Activated naive CD4-positive, alpha-beta T cell treated with anti-CD3 and anti-CD28 coated beads for 36 hours (primary cell): Measurements from ENCODE around the gene GSG1L. TPM values are rescaled to one million over a fixed set of nuclear protein-coding genes. Genes with fewer than 3 reads are reported as not detected.
"Not testable (repeated sequence)": the region's sequence is repeated elsewhere in the genome, so short reads cannot be mapped to it uniquely, and the experiment has no call there.

ENCODE experiments used
- CTCF ChIA-PET: fragments of 350-600 bp; sonication (Branson Sonifier 250); formaldehyde crosslinking; loops from one replicate; lab custom pipeline; 2021; ENCODE audit warnings: antibody characterized with exemption; lab: Charles Lee
- DNase-seq: peaks from one replicate; pipeline ENCODE4 v3.0.0-alpha.2; 2020
- H3K27ac Mint-ChIP-seq: one replicate; pipeline ENCODE4 v1.8.0; 2021; ENCODE audit warnings: mild to moderate bottlenecking, mixed read lengths
- H3K27me3 Mint-ChIP-seq: one replicate; pipeline ENCODE4 v1.8.0; 2021; ENCODE audit warnings: low read depth, mixed read lengths
- H3K36me3 Mint-ChIP-seq: one replicate; pipeline ENCODE4 v1.8.0; 2021; ENCODE audit warnings: low read depth, mixed read lengths
- H3K4me1 Mint-ChIP-seq: one replicate; pipeline ENCODE4 v1.8.0; 2021; ENCODE audit warnings: low read depth, mixed read lengths
- H3K4me3 Mint-ChIP-seq: one replicate; pipeline ENCODE4 v1.8.0; 2021; ENCODE audit warnings: mild to moderate bottlenecking, moderate library complexity, mixed read lengths
- H3K9me3 Mint-ChIP-seq: one replicate; pipeline ENCODE4 v1.8.0; 2021; ENCODE audit warnings: mixed read lengths
- intact Hi-C: fragments of 100-400 bp; cut with micrococcal nuclease; formaldehyde crosslinking; loops from one replicate; pipeline ENCODE4 v1.15.1; 2023
- total RNA-seq, 2 experiments: library from RNA; stranded (reverse); gene quantifications; one replicate each; pipeline ENCODE4 v1.2.3, GENCODE V29; 2021

GSG1L gene
- total RNA-seq, 2 experiments from 2014 or later = not detected

DNA sequence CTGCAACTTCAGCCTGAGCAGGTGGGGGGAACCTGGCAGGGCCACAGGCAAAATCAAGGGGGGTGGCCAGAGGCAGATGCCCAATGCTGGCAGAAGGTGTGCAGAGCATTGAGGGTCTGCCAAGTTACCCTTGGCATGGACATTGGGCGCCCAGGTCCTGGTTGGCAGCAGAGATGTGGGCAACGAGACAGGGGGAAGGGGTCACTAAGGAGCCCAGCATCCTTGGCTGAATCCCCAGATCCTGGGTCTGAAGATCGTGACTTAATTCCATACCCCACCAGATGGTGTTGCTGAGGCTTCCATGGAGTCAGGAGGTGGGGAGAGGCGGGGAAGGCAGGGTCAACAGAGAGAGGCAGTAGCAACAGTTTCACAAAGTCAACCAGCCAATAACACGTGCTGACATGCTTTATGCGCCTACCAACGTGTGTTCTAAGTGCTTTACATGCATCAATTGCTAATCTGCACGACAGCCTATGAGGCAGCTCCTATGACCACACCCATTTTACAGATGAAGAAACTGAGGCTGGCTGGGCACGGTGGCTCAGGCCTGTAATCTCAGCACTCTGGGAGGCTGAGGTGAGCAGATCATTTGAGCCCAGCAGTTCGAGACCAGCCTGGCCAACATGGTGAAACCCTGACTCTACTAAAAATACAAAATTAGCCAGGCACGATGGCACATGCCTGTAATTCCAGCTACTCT, 83.3 kb downstream of the GSG1L start:
- Mint-ChIP-seq H3K4me1 (no peaks in the 10 kb centered on the region), H3K9me3 (peaks cover 2% of the 10 kb centered on the region), H3K36me3 (no peaks in the 10 kb centered on the region), H3K27ac (no peak overlapping the region), H3K4me3 (no peak overlapping the region), H3K27me3 (no peaks in the 10 kb centered on the region)
- intact Hi-C loops = no loop called here
- CTCF ChIA-PET = no interaction called here
- DNase-seq = no peak

DNA sequence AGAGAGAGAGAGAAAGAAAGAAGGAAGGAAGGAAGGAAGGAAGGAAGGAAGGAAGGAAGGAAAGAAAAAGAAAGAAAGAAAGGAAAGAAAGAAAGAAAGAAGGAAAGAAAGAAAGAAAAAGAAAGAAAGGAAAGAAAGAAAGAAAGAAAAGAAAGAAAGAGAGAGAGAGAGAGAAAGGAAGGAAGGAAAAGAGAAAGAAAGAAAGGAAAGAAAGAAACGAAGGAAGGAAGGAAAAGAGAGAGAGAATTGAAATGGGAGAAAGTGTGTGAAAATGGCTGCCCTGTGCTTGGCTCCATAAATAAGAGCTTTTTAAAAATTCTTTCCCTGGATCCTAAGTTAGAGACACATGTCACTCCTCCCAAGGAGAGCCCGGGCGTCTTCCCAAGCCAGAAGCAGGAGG, 83.8 kb downstream of the GSG1L start:
- intact Hi-C loops, H3K27me3 Mint-ChIP-seq, H3K4me3 Mint-ChIP-seq, DNase-seq, H3K36me3 Mint-ChIP-seq, H3K9me3 Mint-ChIP-seq, H3K27ac Mint-ChIP-seq, CTCF ChIA-PET, H3K4me1 Mint-ChIP-seq: not testable (repeated sequence)

DNA sequence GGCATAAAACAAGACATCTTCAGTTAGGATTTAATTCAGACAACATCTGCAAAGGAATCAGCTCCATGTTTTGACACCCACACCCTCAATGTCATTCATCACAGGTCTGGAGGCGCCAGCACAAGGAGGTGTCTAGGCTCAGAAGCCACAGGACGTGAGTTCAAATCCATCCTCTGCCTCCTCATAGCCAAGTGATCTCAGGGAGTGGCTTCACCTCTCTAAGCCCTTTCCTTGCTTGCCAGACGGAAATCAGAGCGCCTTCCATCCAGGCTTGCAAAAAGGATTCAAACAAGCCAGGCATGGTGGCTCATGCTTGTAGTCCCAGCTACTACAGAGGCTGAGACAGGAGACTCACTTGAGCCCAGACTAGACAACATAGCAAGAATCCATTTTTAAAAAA, 84.6 kb downstream of the GSG1L start:
- no peak for DNase-seq
- H3K4me3 Mint-ChIP-seq = no peak overlapping the region
- no peaks in the 10 kb centered on the region for H3K27me3 Mint-ChIP-seq
- no peaks in the 10 kb centered on the region for H3K36me3 Mint-ChIP-seq
- no peak overlapping the region for H3K27ac Mint-ChIP-seq
- peaks cover 2% of the 10 kb centered on the region for H3K9me3 Mint-ChIP-seq
- CTCF ChIA-PET = no interaction called here
- H3K4me1 Mint-ChIP-seq = no peaks in the 10 kb centered on the region
- intact Hi-C loops = no loop called here

DNA sequence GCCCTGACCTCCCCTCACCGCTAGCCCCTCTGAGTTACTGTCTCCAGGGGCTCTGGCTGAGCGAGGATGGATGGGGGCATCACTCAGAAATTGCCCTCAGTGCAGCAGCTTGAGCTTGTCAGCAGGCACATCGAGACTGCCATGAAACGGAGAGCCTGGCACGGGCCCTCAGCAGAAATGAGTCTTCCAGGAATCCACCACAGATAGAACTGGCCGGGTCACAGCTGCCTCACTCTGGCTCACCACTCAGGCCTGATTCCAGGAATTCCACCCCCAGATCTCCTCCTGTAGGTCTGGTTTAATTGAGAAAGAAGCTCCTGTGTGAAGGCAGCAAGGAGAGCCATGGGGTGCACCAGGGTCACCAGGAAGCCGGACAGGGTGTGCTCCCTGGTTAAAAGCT, 85.5 kb downstream of the GSG1L start:
- no peak overlapping the region for H3K27ac Mint-ChIP-seq
- CTCF ChIA-PET = no interaction called here
- DNase-seq = no peak
- intact Hi-C loops = no loop called here
- H3K27me3 Mint-ChIP-seq = no peaks in the 10 kb centered on the region
- H3K4me1 Mint-ChIP-seq = no peaks in the 10 kb centered on the region
- H3K9me3 Mint-ChIP-seq = peaks cover 2% of the 10 kb centered on the region
- no peaks in the 10 kb centered on the region for H3K36me3 Mint-ChIP-seq
- H3K4me3 Mint-ChIP-seq = no peak overlapping the region

DNA sequence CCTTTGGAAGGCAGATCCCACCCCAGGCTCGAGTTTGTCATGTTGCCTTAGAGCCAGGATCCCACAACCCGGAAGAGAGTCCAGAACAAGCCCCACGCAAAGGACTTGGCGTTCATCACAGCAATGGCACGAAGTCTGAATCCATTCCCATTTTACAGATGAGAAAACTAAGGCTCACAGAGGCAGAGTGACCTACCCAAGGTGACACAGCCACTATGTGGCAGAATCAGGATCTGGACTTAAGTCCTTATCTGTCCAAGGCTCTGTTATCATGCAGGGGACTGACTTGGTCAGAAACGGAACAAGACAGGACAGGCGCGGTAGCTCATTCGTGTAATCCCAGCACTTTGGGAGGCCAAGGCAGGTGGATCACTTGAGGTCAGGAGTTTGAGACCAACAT, 86.5 kb downstream of the GSG1L start:
- Mint-ChIP-seq H3K9me3 (no peaks in the 10 kb centered on the region), H3K27me3 (peaks cover 1% of the 10 kb centered on the region), H3K36me3 (no peaks in the 10 kb centered on the region), H3K4me1 (no peaks in the 10 kb centered on the region), H3K4me3 (no peak overlapping the region), H3K27ac (no peak overlapping the region)
- intact Hi-C loops = no loop called here
- CTCF ChIA-PET = no interaction called here
- DNase-seq = no peak

DNA sequence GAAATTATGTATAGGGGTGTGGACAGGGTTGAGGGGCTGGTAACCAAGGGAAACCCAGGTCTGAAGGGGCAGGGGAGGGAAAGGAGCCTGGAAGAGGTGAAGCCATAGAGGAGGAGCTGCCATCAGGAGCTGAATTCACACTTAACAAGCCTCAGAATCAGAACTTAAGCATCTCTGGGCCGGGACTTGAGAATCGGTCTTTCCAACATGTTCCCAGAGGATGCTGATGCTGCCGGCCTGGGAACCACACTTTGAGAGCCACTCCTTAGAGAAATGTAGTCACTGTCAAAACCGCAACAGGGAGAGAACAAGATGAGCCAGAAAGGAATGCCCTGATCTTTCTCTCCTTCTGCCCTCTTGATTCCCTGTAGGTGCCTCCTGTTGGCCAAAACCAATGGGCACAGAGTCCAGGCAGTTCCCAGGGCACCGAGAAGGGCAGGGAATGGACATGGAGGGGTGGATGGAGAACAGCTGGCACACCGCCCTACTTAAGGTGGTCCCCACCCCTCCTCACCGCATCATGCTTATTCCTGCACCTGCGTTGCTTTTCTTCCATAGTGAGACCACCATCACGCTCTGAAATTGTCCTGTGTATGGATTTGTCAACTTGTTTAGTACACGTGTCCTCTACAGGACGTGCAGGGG, 88.5 kb downstream of the GSG1L start:
- Mint-ChIP-seq H3K27me3 (peaks cover 7% of the 10 kb centered on the region), H3K27ac (no peak overlapping the region), H3K36me3 (no peaks in the 10 kb centered on the region), H3K4me1 (no peaks in the 10 kb centered on the region), H3K4me3 (no peak overlapping the region), H3K9me3 (no peaks in the 10 kb centered on the region)
- intact Hi-C loops = no loop called here
- DNase-seq = no peak
- CTCF ChIA-PET = no interaction called here

DNA sequence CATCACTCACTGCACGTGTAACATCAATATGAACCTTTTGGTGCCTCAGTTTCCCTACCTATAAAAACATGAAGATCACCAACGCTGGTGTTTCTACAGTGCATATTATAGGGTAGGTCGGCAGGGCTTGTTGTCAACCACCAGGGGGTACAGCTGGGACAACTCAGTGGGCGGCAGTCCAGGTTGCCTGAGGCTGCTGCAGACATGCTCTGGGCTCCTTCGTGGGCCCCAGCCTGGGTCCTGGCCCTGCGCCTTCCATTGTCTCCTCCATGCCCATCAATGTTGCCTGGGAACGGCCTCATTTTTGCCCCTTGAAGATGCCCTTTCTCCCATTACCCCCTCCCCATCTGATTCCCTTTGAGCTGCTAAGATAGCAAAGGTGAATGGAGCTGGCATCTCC, 89.8 kb downstream of the GSG1L start:
- Mint-ChIP-seq H3K27me3 (peaks cover 7% of the 10 kb centered on the region), H3K27ac (no peak overlapping the region), H3K4me3 (no peak overlapping the region), H3K4me1 (no peaks in the 10 kb centered on the region), H3K9me3 (no peaks in the 10 kb centered on the region), H3K36me3 (no peaks in the 10 kb centered on the region)
- CTCF ChIA-PET = interaction anchor here (0.8 to 3.5 kb wide), 4 partner anchors 10 to 244 kb away, joined by 5 to 50 read pairs (median 10); no protein-coding TSS in a partner anchor
- intact Hi-C loops = no loop called here
- no peak for DNase-seq

DNA sequence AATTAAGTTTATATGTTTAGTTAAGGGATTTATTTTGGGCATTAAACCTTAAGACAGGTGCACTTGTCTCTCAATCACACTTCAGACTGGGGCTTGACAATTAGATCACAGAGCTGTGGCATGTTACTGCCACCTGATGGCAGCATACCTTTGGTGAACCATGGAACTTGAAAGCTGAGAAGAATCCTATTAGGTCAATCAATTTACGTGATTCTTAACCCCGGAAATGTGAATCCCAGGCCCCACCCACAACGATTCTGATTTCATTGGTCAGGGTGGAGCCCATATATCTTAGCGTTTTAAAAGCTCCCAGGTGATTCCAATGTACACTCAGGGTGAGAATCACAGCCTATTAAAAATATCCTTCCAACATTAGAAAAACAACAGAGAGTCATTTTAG, 91.0 kb downstream of the GSG1L start:
- no peaks in the 10 kb centered on the region for H3K4me1 Mint-ChIP-seq
- H3K27ac Mint-ChIP-seq = no peak overlapping the region
- H3K9me3 Mint-ChIP-seq = no peaks in the 10 kb centered on the region
- no peak overlapping the region for H3K4me3 Mint-ChIP-seq
- intact Hi-C loops = loop anchor here (1.0 kb wide), 2 partner anchors 98 to 246 kb away; no protein-coding TSS in a partner anchor
- peak; percentile 77 for DNase-seq
- H3K27me3 Mint-ChIP-seq = peaks cover 7% of the 10 kb centered on the region
- CTCF ChIA-PET = interaction anchor here (0.7 to 3.5 kb wide), 7 partner anchors 11 to 259 kb away, joined by 3 to 50 read pairs (median 6); no protein-coding TSS in a partner anchor
- no peaks in the 10 kb centered on the region for H3K36me3 Mint-ChIP-seq

DNA sequence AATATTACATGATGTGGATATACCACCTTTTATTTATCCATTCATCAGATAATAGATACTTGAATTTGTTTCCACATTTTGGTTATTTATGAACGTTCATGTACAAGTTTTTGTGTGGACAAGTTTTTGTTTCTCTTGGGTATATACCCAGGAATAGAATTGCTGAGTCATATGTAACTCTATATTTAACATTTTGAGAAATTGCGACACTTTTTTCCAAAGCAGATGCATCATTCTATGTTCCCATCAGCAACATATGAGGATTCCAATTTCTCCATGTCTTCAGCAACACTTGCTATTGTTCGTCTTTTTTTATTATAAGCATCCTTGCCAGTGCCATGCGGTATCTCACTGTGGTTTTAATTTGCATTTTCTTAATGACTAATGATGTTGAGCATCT, 93.9 kb downstream of the GSG1L start:
- H3K9me3 Mint-ChIP-seq = no peaks in the 10 kb centered on the region
- peaks cover 7% of the 10 kb centered on the region for H3K27me3 Mint-ChIP-seq
- no peaks in the 10 kb centered on the region for H3K4me1 Mint-ChIP-seq
- CTCF ChIA-PET = no interaction called here
- intact Hi-C loops = no loop called here
- DNase-seq = no peak
- no peak overlapping the region for H3K27ac Mint-ChIP-seq
- no peak overlapping the region for H3K4me3 Mint-ChIP-seq
- no peaks in the 10 kb centered on the region for H3K36me3 Mint-ChIP-seq

DNA sequence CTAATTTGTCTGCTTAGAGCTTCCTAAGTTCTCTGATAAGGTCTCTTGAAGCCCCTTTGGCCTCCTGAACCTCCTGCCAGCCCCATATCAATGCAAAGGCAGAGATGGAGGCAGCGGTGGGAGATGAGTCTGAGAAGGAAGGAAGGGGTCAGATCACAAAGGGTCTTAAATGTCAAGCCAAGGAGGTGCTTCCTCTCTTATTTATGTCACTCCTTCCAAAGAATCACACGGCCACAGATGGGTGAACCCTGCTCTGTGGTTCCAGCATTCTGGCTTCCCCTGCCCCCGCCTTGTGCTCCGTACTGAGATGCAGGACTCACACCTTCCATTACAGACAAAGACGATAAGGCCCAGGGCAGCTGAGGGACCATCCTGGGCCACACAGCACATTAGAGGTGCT, 96.3 kb downstream of the GSG1L start:
- Mint-ChIP-seq H3K9me3 (no peaks in the 10 kb centered on the region), H3K36me3 (no peaks in the 10 kb centered on the region), H3K27ac (no peak overlapping the region), H3K27me3 (peaks cover 12% of the 10 kb centered on the region), H3K4me3 (no peak overlapping the region), H3K4me1 (no peaks in the 10 kb centered on the region)
- CTCF ChIA-PET = interaction anchor here (0.7 to 0.9 kb wide), 2 partner anchors 17 to 127 kb away, joined by 3 read pairs; no protein-coding TSS in a partner anchor
- intact Hi-C loops = no loop called here
- no peak for DNase-seq

DNA sequence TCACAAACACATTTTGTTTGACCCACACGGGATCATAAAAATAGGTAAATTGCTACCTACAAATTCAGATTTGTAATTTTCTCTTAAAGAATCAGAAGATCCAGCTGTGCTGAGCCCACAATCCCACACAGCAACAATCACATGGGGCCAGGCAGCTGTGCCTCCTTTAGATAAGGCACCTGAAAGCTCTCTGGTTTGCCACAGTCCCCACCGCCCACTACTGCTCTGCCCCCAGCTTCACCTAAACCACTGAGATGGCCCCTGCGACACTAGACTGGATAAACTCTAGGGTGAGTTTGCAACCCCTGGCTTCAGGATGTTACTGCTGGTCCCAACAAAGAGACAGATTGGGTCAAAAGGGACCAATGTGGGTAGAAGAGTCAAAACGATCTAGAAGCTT, 96.8 kb downstream of the GSG1L start:
- Mint-ChIP-seq H3K4me1 (no peaks in the 10 kb centered on the region), H3K27ac (no peak overlapping the region), H3K27me3 (peaks cover 8% of the 10 kb centered on the region), H3K4me3 (no peak overlapping the region), H3K36me3 (no peaks in the 10 kb centered on the region), H3K9me3 (no peaks in the 10 kb centered on the region)
- DNase-seq = no peak
- intact Hi-C loops = no loop called here
- CTCF ChIA-PET = interaction anchor here (0.7 to 0.9 kb wide), 2 partner anchors 17 to 128 kb away, joined by 3 read pairs; no protein-coding TSS in a partner anchor

DNA sequence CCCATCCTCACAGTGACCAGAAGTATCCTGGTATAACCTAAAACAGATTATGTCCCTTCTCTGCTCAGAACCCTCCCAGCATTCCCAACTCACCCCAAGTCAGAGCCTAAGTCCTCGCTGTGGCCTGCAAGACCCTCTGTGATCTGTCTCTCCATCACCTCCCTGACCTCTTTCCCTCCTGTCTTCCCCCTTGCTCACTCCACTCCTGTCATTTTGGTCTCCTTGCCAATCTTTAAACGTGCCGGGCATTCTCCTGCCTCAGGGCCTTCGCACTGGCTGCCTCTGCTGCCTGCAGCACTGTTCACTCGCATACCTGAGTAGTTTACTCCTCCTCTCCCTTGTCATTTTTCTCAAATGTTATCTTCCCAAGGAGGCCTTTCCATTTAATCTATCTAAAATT, 97.7 kb downstream of the GSG1L start:
- H3K4me1 Mint-ChIP-seq = no peaks in the 10 kb centered on the region
- H3K27me3 Mint-ChIP-seq = peaks cover 5% of the 10 kb centered on the region
- no peaks in the 10 kb centered on the region for H3K36me3 Mint-ChIP-seq
- no peak for DNase-seq
- no peak overlapping the region for H3K4me3 Mint-ChIP-seq
- intact Hi-C loops = no loop called here
- H3K27ac Mint-ChIP-seq = no peak overlapping the region
- CTCF ChIA-PET = no interaction called here
- H3K9me3 Mint-ChIP-seq = no peaks in the 10 kb centered on the region

DNA sequence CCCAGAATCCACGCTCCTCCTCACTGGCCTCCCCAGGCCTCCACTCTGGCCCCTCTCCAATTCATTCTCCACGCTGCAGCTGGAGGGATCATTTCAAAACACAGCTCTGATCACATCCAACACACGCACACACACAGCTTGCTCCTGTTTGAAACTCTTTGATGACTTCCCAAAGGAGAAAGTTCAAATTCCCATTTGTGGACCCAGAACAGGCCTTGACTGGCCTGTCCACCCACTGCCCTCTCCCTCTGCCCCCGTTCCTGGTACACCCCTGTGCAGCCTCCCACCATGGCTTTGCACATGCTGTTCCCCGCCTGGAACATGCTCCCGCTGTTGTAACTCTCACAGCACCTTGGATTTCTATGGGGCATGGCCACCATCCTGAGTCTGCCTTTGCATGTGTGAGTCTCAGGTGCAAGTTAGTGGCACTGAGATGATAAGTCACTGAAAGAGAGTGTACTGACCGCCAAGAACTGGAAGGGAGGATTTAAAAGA, 100.0 kb downstream of the GSG1L start:
- DNase-seq = no peak
- H3K4me3 Mint-ChIP-seq = no peak overlapping the region
- H3K27me3 Mint-ChIP-seq = peaks cover 5% of the 10 kb centered on the region
- H3K36me3 Mint-ChIP-seq = no peaks in the 10 kb centered on the region
- H3K4me1 Mint-ChIP-seq = no peaks in the 10 kb centered on the region
- intact Hi-C loops = no loop called here
- no peak overlapping the region for H3K27ac Mint-ChIP-seq
- no peaks in the 10 kb centered on the region for H3K9me3 Mint-ChIP-seq
- CTCF ChIA-PET = no interaction called here
